A549 (cell line): ENCODE data around the gene KNDC1. TPM values are rescaled to one million over a fixed set of nuclear protein-coding genes. Genes with fewer than 3 reads are reported as not detected.
"Not testable (repeated sequence)": the region's sequence is repeated elsewhere in the genome, so short reads cannot be mapped to it uniquely, and the experiment has no call there.

Experiments used
- ATAC-seq, 2 experiments: fragments of 200-7000 bp in 1 of 2; fragments of >200 bp in 1 of 2; cut with Nextera tagmentation in 1 of 2; cut with Tn5 transposase in 1 of 2; 3 replicates each; pipeline versions ENCODE4 v1.8.0 to v1.9.1; 2018 to 2020; ENCODE audit warnings: mild to moderate bottlenecking in 1 of 2, moderate library complexity in 1 of 2
- CTCF ChIA-PET: fragments of 300-600 bp; sonication (Branson Sonifier 250); formaldehyde crosslinking; extraction: SDS; loops from one replicate; lab custom pipeline; 2021; ENCODE audit warnings: antibody characterized with exemption, inconsistent platforms; lab: Yijun Ruan, JAX
- POLR2A ChIA-PET: fragments of 350-600 bp; formaldehyde crosslinking; extraction: SDS; loops from one replicate; lab custom pipeline; 2021; ENCODE audit warnings: antibody characterized with exemption, inconsistent platforms; lab: Yijun Ruan, JAX
- DNase-seq, 2 experiments: peaks; one replicate each; pipeline versions ENCODE4 v3.0.0 to v3.0.0-alpha.2; 2011 to 2016; ENCODE audit warnings: low read depth in 1 of 2, low spot score in 1 of 2
- FAIRE-seq: peaks from 2 replicates; lab custom pipeline; 2011; peaks lifted over from hg19 to GRCh38; lab: Jason Lieb, UNC
- H3K27ac ChIP-seq, 2 experiments: fragments of >200 bp; sonication (Bioruptor Twin); formaldehyde crosslinking; 3 replicates each; pipeline ENCODE4 v1.5.1; 2016 to 2017
- H3K4me1 ChIP-seq: fragments of >200 bp; sonication (Bioruptor Twin); formaldehyde crosslinking; 3 replicates; pipeline ENCODE4 v1.6.1; 2016
- H3K4me2 ChIP-seq: fragments of >200 bp; sonication (Bioruptor Twin); formaldehyde crosslinking; 3 replicates; pipeline ENCODE4 v1.6.1; 2016
- H3K4me3 ChIP-seq: fragments of >200 bp; sonication (Bioruptor Twin); formaldehyde crosslinking; 3 replicates; pipeline ENCODE4 v1.5.1; 2016
- H3K9me3 ChIP-seq: fragments of >200 bp; sonication (Bioruptor Twin); formaldehyde crosslinking; 3 replicates; pipeline ENCODE4 v1.6.1; 2016
- CBX8 ChIP-seq: fragments of 200-600 bp; sonication (generic); IDR thresholded peaks from 2 replicates; pipeline ENCODE4 v1.6.1; 2016
- CHD2 ChIP-seq: fragments of 150-350 bp; IDR thresholded peaks from 2 replicates; pipeline ENCODE4 v1.6.1; 2014; ENCODE audit warnings: low read length; ENCODE audit not compliant: partially characterized antibody
- CHD4 ChIP-seq: fragments of 200-600 bp; sonication (generic); IDR thresholded peaks from 2 replicates; pipeline ENCODE4 v1.6.1; 2016; ENCODE audit warnings: antibody characterized with exemption, mild to moderate bottlenecking, borderline replicate concordance
- FOXS1 ChIP-seq: fragments of 250-450 bp; sonication (Bioruptor Pico); IDR thresholded peaks from 2 replicates; pipeline ENCODE4 v1.5.0; 2020; ENCODE audit warnings: mild to moderate bottlenecking, moderate library complexity
- HEYL ChIP-seq: fragments of 250-450 bp; sonication (Bioruptor Pico); IDR thresholded peaks from 2 replicates; pipeline ENCODE4 v1.8.0; 2021; ENCODE audit warnings: mild to moderate bottlenecking, moderate library complexity
- HOXA7 ChIP-seq: fragments of 250-450 bp; sonication (Bioruptor Pico); IDR thresholded peaks from 2 replicates; pipeline ENCODE4 v1.5.0; 2020; ENCODE audit warnings: mild to moderate bottlenecking, moderate library complexity
- HOXB5 ChIP-seq: fragments of 250-450 bp; sonication (Bioruptor Pico); IDR thresholded peaks from 2 replicates; pipeline ENCODE4 v1.5.0; 2020; ENCODE audit warnings: mild to moderate bottlenecking, moderate library complexity
- JUN ChIP-seq, 2 experiments: fragments of >200 bp; sonication (Bioruptor Twin); formaldehyde crosslinking; IDR thresholded peaks; 2 replicates in 1 of 2; 3 replicates in 1 of 2; pipeline ENCODE4 v1.6.1; 2016 to 2017
- MAZ ChIP-seq: fragments of 150-350 bp; IDR thresholded peaks from 2 replicates; pipeline ENCODE4 v1.6.1; 2014; ENCODE audit warnings: antibody characterized with exemption, low read depth, low read length, borderline replicate concordance
- NFE2L2 ChIP-seq: fragments of 150-350 bp; conservative IDR thresholded peaks from 2 replicates; pipeline ENCODE4 v1.6.1; 2014; ENCODE audit warnings: low read length
- NR3C1 ChIP-seq: fragments of >200 bp; sonication (Bioruptor Twin); formaldehyde crosslinking; IDR thresholded peaks from 3 replicates; pipeline ENCODE4 v1.6.1; 2017
- POLR2A ChIP-seq: IDR thresholded peaks from 2 replicates; pipeline ENCODE4 v1.6.1; 2012; ENCODE audit warnings: mild to moderate bottlenecking, low read length
- RCOR1 ChIP-seq: fragments of 150-350 bp; IDR thresholded peaks from 2 replicates; pipeline ENCODE4 v1.6.1; 2014; ENCODE audit warnings: antibody characterized with exemption, low read length, low read depth
- RFX5 ChIP-seq: fragments of 450-650 bp; IDR thresholded peaks from 2 replicates; pipeline ENCODE4 v1.7.1; 2014; ENCODE audit warnings: antibody characterized with exemption, mild to moderate bottlenecking, moderate library complexity
- RNF2 ChIP-seq: fragments of 200-600 bp; sonication (generic); IDR thresholded peaks from 2 replicates; pipeline ENCODE4 v1.6.1; 2016; ENCODE audit warnings: low read depth, mild to moderate bottlenecking, antibody characterized with exemption, moderate library complexity, borderline replicate concordance
- TFCP2L1 ChIP-seq: fragments of 250-450 bp; sonication (Bioruptor Pico); IDR thresholded peaks from 2 replicates; pipeline ENCODE4 v1.5.0; 2021; ENCODE audit warnings: mild to moderate bottlenecking
- TP53 ChIP-seq: fragments of 250-450 bp; sonication (Bioruptor Pico); IDR thresholded peaks from 2 replicates; pipeline ENCODE4 v1.5.0; 2021; ENCODE audit warnings: mild to moderate bottlenecking, moderate library complexity
- ZC3H11A ChIP-seq: fragments of 450-650 bp; IDR thresholded peaks from 2 replicates; pipeline ENCODE4 v1.6.1; 2014; ENCODE audit warnings: antibody characterized with exemption, mild to moderate bottlenecking
- ZFP36 ChIP-seq: fragments of 450-650 bp; IDR thresholded peaks from 2 replicates; pipeline ENCODE4 v1.6.1; 2014; ENCODE audit warnings: borderline replicate concordance; ENCODE audit not compliant: partially characterized antibody
- ZNF302 ChIP-seq: fragments of 250-450 bp; sonication (Bioruptor Pico); IDR thresholded peaks from 2 replicates; pipeline ENCODE4 v1.9.0; 2021; ENCODE audit warnings: inconsistent platforms, mild to moderate bottlenecking, moderate library complexity
- WGBS: methylation state at CpG from one replicate; pipeline ENCODE4 v1.1.6; 2017; ENCODE audit errors: missing lambda C conversion rate; 5-methylcytosine and 5-hydroxymethylcytosine counted together
- polyA plus RNA-seq, 4 experiments: library from polyadenylated mRNA; depleted of rRNA in 3 of 4; stranded (reverse); fragments of >200 nt; fragmentation: RNase III in 1 of 4; extraction: RNeasy Plus Mini Kit Qiagen cat#74134 plus additional on column Dnase treatment in 1 of 4; gene quantifications; 2 replicates in 3 of 4; 3 replicates in 1 of 4; pipeline ENCODE4 v1.2.3, GENCODE V29; 2011 to 2017
- TF ChIP-seq, protein P1 (sequence below): fragments of 150-350 bp; IDR thresholded peaks from 2 replicates; pipeline ENCODE4 v1.6.1; 2014; ENCODE audit warnings: low read depth, mild to moderate bottlenecking, low read length
- TF ChIP-seq, protein P2 (sequence below): IDR thresholded peaks from 2 replicates; pipeline ENCODE4 v1.6.1; 2012; ENCODE audit warnings: low read depth, borderline replicate concordance
- TF ChIP-seq, protein P3 (sequence below): fragments of 250-450 bp; sonication (Bioruptor Pico); IDR thresholded peaks from 2 replicates; pipeline ENCODE4 v1.5.0; 2021; ENCODE audit warnings: mild to moderate bottlenecking, moderate library complexity, borderline replicate concordance
- TF ChIP-seq, protein P4 (sequence below): fragments of 450-650 bp; IDR thresholded peaks from 2 replicates; pipeline ENCODE4 v1.6.1; 2014; ENCODE audit warnings: antibody characterized with exemption
- TF ChIP-seq, protein P5 (sequence below): fragments of >200 bp; sonication (Bioruptor Twin); formaldehyde crosslinking; IDR thresholded peaks from 3 replicates; pipeline ENCODE4 v1.5.1; 2016
- TF ChIP-seq, protein P6 (sequence below): IDR thresholded peaks from 2 replicates; pipeline ENCODE4 v1.6.1; 2012
- TF ChIP-seq, protein P7 (sequence below): IDR thresholded peaks from 2 replicates; pipeline ENCODE4 v1.6.1; 2012
- TF ChIP-seq, protein P8 (sequence below): fragments of >200 bp; sonication (Bioruptor Twin); formaldehyde crosslinking; IDR thresholded peaks from 2 replicates; pipeline ENCODE4 v1.6.1; 2016

The KNDC1 gene
- polyA plus RNA-seq, 2 of the 4 experiments (the other 2 are of a cell fraction) = 0.56 to 0.63 TPM

DNA sequence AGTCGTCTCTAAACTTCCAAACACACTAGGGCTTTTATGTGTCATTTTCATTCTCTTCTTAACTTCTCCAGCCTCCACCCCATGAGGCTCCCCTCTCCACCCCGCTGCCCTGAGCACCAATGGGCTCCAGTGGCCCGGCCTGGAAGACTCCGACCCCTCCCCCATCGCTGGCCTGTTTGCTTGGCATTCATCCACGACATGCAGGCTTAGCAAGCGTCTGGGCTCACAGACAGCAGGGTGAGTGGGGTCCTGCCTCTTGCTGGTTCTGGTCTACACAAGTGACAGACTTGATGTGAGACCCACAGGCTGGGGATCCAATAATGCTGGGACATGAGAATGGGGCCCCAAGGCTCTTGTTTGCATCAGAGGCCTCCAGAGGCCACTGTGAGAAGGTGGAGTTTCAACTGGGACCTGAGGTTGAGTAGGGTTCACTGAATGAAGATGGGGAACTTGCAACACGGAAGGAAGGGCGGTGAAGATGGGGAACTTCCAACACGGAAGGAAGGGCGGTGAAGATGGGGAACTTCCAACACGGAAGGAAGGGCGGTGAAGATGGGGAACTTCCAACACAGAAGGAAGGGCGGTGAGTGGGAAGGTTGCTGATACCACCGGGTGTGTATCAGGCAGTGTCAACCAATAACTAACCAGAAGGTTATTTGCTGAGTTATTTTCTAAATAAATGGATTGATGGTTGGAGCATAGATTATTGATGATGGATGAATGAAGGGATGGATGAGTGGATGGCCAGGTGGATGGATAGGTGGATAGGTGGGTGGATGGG, 14.0 kb downstream of the KNDC1 start:
- no peak for DNase-seq
- 0 out of 3 replicates have a peak, but pooled peaks cover 6% of the 10 kb centered on the region for H3K9me3 ChIP-seq
- no peak for ATAC-seq
- ChIA-PET CTCF (no interaction called here), POLR2A (no interaction called here)
- no peak for FAIRE-seq
- 72% methylated on average over 15 of the region's 15 CpGs for WGBS
- no peak overlapping the region for H3K4me2 ChIP-seq
- TF ChIP-seq, protein P1, sequence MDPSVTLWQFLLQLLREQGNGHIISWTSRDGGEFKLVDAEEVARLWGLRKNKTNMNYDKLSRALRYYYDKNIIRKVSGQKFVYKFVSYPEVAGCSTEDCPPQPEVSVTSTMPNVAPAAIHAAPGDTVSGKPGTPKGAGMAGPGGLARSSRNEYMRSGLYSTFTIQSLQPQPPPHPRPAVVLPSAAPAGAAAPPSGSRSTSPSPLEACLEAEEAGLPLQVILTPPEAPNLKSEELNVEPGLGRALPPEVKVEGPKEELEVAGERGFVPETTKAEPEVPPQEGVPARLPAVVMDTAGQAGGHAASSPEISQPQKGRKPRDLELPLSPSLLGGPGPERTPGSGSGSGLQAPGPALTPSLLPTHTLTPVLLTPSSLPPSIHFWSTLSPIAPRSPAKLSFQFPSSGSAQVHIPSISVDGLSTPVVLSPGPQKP = no peak
- TF ChIP-seq, protein P2, sequence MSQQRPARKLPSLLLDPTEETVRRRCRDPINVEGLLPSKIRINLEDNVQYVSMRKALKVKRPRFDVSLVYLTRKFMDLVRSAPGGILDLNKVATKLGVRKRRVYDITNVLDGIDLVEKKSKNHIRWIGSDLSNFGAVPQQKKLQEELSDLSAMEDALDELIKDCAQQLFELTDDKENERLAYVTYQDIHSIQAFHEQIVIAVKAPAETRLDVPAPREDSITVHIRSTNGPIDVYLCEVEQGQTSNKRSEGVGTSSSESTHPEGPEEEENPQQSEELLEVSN = no peak
- TF ChIP-seq, protein P3, sequence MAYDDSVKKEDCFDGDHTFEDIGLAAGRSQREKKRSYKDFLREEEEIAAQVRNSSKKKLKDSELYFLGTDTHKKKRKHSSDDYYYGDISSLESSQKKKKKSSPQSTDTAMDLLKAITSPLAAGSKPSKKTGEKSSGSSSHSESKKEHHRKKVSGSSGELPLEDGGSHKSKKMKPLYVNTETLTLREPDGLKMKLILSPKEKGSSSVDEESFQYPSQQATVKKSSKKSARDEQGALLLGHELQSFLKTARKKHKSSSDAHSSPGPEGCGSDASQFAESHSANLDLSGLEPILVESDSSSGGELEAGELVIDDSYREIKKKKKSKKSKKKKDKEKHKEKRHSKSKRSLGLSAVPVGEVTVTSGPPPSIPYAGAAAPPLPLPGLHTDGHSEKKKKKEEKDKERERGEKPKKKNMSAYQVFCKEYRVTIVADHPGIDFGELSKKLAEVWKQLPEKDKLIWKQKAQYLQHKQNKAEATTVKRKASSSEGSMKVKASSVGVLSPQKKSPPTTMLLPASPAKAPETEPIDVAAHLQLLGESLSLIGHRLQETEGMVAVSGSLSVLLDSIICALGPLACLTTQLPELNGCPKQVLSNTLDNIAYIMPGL = no peak
- TF ChIP-seq TFCP2L1 (CRISPR knock-in tag) = no peak
- no peak for TF ChIP-seq ZC3H11A
- TF ChIP-seq, protein P4, sequence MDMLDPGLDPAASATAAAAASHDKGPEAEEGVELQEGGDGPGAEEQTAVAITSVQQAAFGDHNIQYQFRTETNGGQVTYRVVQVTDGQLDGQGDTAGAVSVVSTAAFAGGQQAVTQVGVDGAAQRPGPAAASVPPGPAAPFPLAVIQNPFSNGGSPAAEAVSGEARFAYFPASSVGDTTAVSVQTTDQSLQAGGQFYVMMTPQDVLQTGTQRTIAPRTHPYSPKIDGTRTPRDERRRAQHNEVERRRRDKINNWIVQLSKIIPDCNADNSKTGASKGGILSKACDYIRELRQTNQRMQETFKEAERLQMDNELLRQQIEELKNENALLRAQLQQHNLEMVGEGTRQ = no peak
- TF ChIP-seq, protein P5, sequence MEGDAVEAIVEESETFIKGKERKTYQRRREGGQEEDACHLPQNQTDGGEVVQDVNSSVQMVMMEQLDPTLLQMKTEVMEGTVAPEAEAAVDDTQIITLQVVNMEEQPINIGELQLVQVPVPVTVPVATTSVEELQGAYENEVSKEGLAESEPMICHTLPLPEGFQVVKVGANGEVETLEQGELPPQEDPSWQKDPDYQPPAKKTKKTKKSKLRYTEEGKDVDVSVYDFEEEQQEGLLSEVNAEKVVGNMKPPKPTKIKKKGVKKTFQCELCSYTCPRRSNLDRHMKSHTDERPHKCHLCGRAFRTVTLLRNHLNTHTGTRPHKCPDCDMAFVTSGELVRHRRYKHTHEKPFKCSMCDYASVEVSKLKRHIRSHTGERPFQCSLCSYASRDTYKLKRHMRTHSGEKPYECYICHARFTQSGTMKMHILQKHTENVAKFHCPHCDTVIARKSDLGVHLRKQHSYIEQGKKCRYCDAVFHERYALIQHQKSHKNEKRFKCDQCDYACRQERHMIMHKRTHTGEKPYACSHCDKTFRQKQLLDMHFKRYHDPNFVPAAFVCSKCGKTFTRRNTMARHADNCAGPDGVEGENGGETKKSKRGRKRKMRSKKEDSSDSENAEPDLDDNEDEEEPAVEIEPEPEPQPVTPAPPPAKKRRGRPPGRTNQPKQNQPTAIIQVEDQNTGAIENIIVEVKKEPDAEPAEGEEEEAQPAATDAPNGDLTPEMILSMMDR = no peak
- TF ChIP-seq RCOR1 = no peak
- TF ChIP-seq NFE2L2 = no peak
- TF ChIP-seq JUN (IDR thresholded peaks at IDR 0.05) = no peak
- no peak for TF ChIP-seq POLR2A
- TF ChIP-seq, protein P6, sequence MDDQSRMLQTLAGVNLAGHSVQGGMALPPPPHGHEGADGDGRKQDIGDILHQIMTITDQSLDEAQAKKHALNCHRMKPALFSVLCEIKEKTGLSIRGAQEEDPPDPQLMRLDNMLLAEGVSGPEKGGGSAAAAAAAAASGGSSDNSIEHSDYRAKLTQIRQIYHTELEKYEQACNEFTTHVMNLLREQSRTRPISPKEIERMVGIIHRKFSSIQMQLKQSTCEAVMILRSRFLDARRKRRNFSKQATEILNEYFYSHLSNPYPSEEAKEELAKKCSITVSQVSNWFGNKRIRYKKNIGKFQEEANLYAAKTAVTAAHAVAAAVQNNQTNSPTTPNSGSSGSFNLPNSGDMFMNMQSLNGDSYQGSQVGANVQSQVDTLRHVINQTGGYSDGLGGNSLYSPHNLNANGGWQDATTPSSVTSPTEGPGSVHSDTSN = no peak
- TF ChIP-seq NR3C1 = no peak
- no peak for TF ChIP-seq CBX8
- no peak for TF ChIP-seq HOXB5 (CRISPR knock-in tag)
- H3K27ac ChIP-seq = no peak overlapping the region
- H3K4me3 ChIP-seq = no peak overlapping the region
- no peaks in the 10 kb centered on the region for H3K4me1 ChIP-seq

DNA sequence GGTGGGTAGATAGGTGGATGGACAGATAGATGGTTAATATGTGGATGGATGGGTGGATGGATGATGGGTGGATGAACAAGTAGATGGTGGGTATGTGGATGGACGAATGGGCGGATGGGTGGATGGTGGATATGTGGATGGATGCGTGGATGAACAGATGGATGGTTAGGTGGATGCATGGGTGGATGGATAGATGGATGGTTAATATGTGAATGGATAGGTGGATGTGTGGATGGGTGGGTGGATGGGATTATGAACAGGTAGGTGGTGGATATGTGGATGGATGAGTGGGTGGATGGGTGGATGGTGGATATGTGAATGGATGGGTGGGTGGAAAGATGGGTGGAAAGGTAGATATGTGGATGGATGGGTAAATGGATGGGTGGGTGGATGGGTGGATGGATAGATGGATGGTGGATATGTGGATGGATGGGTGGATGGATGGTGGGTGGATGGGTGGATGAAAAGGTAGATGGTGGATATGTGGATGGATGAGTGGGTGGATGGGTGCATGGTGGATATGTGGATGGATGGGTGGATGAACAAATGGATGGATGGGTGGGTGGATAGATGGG, 14.8 kb downstream of the KNDC1 start:
- no peak for ATAC-seq
- CTCF ChIA-PET = no interaction called here

DNA sequence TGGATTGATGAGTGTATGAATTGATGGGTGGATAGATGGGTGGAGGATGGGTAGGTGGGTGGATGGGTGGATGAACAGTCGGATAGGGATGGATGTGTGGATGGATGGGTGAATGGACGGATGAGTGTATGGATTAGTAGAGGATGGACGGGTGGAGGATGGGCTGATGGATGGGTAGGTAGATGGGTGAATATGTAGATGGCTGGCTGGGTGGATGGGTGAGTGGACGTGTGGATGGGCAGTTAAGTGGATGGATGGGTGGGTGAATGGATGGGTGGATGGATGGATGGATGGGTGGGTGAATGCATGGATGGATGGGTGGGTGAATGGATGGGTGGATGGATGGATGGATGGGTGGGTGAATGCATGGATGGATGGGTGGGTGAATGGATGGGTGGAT, 15.6 kb downstream of the KNDC1 start:
- 24% methylated on average over 4 of the region's 4 CpGs for WGBS
- H3K4me2 ChIP-seq, H3K27ac ChIP-seq, FAIRE-seq, ATAC-seq, DNase-seq, H3K4me3 ChIP-seq, CTCF ChIA-PET, H3K9me3 ChIP-seq, POLR2A ChIA-PET, H3K4me1 ChIP-seq: not testable (repeated sequence)

More for the DNA sequence above, 14.8 kb downstream of the KNDC1 start:
- no peak overlapping the region for H3K4me3 ChIP-seq
- WGBS = 40% methylated on average over 3 of the region's 3 CpGs
- POLR2A ChIA-PET = no interaction called here
- H3K27ac ChIP-seq = no peak overlapping the region
- 0 out of 3 replicates have a peak, but pooled peaks cover 6% of the 10 kb centered on the region for H3K9me3 ChIP-seq
- TF ChIP-seq, protein P4 = no peak
- TF ChIP-seq ZFP36 (no peak), ZNF302 (CRISPR knock-in tag) (no peak), HEYL (CRISPR knock-in tag) (no peak), FOXS1 (no peak), RNF2 (no peak), TFCP2L1 (CRISPR knock-in tag) (no peak), RFX5 (no peak), NFE2L2 (no peak), MAZ (no peak), HOXA7 (CRISPR knock-in tag) (no peak), ZC3H11A (no peak), CHD2 (no peak), CHD4 (no peak), JUN (IDR thresholded peaks at IDR 0.05) (no peak), TP53 (CRISPR knock-in tag) (no peak)
- TF ChIP-seq, protein P7, sequence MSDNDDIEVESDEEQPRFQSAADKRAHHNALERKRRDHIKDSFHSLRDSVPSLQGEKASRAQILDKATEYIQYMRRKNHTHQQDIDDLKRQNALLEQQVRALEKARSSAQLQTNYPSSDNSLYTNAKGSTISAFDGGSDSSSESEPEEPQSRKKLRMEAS = no peak
- TF ChIP-seq, protein P8, sequence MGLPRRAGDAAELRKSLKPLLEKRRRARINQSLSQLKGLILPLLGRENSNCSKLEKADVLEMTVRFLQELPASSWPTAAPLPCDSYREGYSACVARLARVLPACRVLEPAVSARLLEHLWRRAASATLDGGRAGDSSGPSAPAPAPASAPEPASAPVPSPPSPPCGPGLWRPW = no peak
- DNase-seq (no peak), FAIRE-seq (no peak)
- no peaks in the 10 kb centered on the region for H3K4me1 ChIP-seq
- no peak overlapping the region for H3K4me2 ChIP-seq
